ENCODE results near the gene AACS.
A peak's percentile ranks its signal among the peaks of the same experiment; 100 is the strongest.

AACS gene

GRCh38 chr12:125121106-125121505, 55.9 kb downstream of the AACS start:
- DNase-seq = no peak
- Histone ChIP-seq H3K4me3 (ENCODE audit: low read length) (no peak overlapping the region), H2BK120ac (ENCODE audit: low read depth, low read length) (no peak overlapping the region), H2BK15ac (replicated peaks; ENCODE audit: low read depth) (no peak overlapping the region), H3K79me2 (ENCODE audit: control insufficient read depth, insufficient read depth, low read length) (no peaks in the 10 kb centered on the region), H2BK5ac (ENCODE audit: low read length) (no peak overlapping the region), H3K36me3 (ENCODE audit: control insufficient read depth, insufficient read depth, low read length) (peaks cover 8% of the 10 kb centered on the region), H3K4me2 (ENCODE audit: low read length) (no peak overlapping the region), H3K4me1 (ENCODE audit: control insufficient read depth, low read depth, low read length) (no peaks in the 10 kb centered on the region), H3K18ac (ENCODE audit: low read length) (no peak overlapping the region), H4K5ac (ENCODE audit: low read length) (no peak overlapping the region), H3K27me3 (ENCODE audit: insufficient read depth, low read length, poor library complexity) (no peaks in the 10 kb centered on the region), H3K23ac (ENCODE audit: low read length) (no peak overlapping the region), H3K79me1 (ENCODE audit: low read length) (peaks cover 4% of the 10 kb centered on the region), H2AK5ac (ENCODE audit: low read length) (no peak overlapping the region), H3K4ac (ENCODE audit: low read depth, low read length) (no peak overlapping the region), H3K56ac (ENCODE audit: low read length) (no peak overlapping the region), H3K9ac (ENCODE audit: low read length) (no peak overlapping the region), H4K8ac (ENCODE audit: low read depth, low read length) (no peak overlapping the region), H3K27ac (ENCODE audit: low read depth, low read length) (no peak overlapping the region)
- WGBS (ENCODE audit: extremely low coverage, insufficient coverage, low lambda C conversion rate) = no CpG with 5 or more reads among the region's 14 CpGs

GRCh38 chr12:125122668-125123067, 57.4 kb downstream of the AACS start:
- Histone ChIP-seq H2BK5ac (ENCODE audit: low read length) (no peak overlapping the region), H3K27ac (ENCODE audit: low read depth, low read length) (no peak overlapping the region), H3K27me3 (ENCODE audit: insufficient read depth, low read length, poor library complexity) (no peaks in the 10 kb centered on the region), H3K23ac (ENCODE audit: low read length) (no peak overlapping the region), H2BK15ac (replicated peaks; ENCODE audit: low read depth) (no peak overlapping the region), H3K4me3 (ENCODE audit: low read length) (no peak overlapping the region), H3K9ac (ENCODE audit: low read length) (no peak overlapping the region), H2BK120ac (ENCODE audit: low read depth, low read length) (no peak overlapping the region), H4K8ac (ENCODE audit: low read depth, low read length) (no peak overlapping the region), H2AK5ac (ENCODE audit: low read length) (no peak overlapping the region), H3K79me2 (ENCODE audit: control insufficient read depth, insufficient read depth, low read length) (no peaks in the 10 kb centered on the region), H3K56ac (ENCODE audit: low read length) (no peak overlapping the region), H3K4me1 (ENCODE audit: control insufficient read depth, low read depth, low read length) (no peaks in the 10 kb centered on the region), H3K4me2 (ENCODE audit: low read length) (no peak overlapping the region), H3K79me1 (ENCODE audit: low read length) (peaks cover 4% of the 10 kb centered on the region), H3K36me3 (ENCODE audit: control insufficient read depth, insufficient read depth, low read length) (peaks cover 8% of the 10 kb centered on the region), H3K18ac (ENCODE audit: low read length) (no peak overlapping the region), H3K4ac (ENCODE audit: low read depth, low read length) (no peak overlapping the region), H4K5ac (ENCODE audit: low read length) (no peak overlapping the region)
- no CpG with 5 or more reads among the region's 14 CpGs for WGBS (ENCODE audit: extremely low coverage, insufficient coverage, low lambda C conversion rate)
- peak; percentile 32 for DNase-seq

GRCh38 chr12:125124320-125124966, 59.2 kb downstream of the AACS start:
- no CpG with 5 or more reads among the region's 11 CpGs for WGBS (ENCODE audit: extremely low coverage, insufficient coverage, low lambda C conversion rate)

GRCh38 chr12:125125271-125125670, 60.0 kb downstream of the AACS start:
- no CpG with 5 or more reads among the region's 4 CpGs for WGBS (ENCODE audit: extremely low coverage, insufficient coverage, low lambda C conversion rate)
- H2BK5ac ChIP-seq (ENCODE audit: low read length) = no peak overlapping the region
- H3K18ac ChIP-seq (ENCODE audit: low read length) = no peak overlapping the region
- no peak overlapping the region for H4K8ac ChIP-seq (ENCODE audit: low read depth, low read length)
- H3K4me3 ChIP-seq (ENCODE audit: low read length) = no peak overlapping the region
- no peaks in the 10 kb centered on the region for H3K4me1 ChIP-seq (ENCODE audit: control insufficient read depth, low read depth, low read length)
- H3K27me3 ChIP-seq (ENCODE audit: insufficient read depth, low read length, poor library complexity) = no peaks in the 10 kb centered on the region
- H3K4ac ChIP-seq (ENCODE audit: low read depth, low read length) = no peak overlapping the region
- peaks cover 4% of the 10 kb centered on the region for H3K79me1 ChIP-seq (ENCODE audit: low read length)
- H2BK15ac ChIP-seq (replicated peaks; ENCODE audit: low read depth) = no peak overlapping the region
- H3K4me2 ChIP-seq (ENCODE audit: low read length) = no peak overlapping the region
- H3K36me3 ChIP-seq (ENCODE audit: control insufficient read depth, insufficient read depth, low read length) = peaks cover 7% of the 10 kb centered on the region
- H3K27ac ChIP-seq (ENCODE audit: low read depth, low read length) = no peak overlapping the region
- no peak overlapping the region for H4K5ac ChIP-seq (ENCODE audit: low read length)
- no peak overlapping the region for H2BK120ac ChIP-seq (ENCODE audit: low read depth, low read length)
- no peak for DNase-seq
- no peak overlapping the region for H3K9ac ChIP-seq (ENCODE audit: low read length)
- H3K56ac ChIP-seq (ENCODE audit: low read length) = no peak overlapping the region
- H3K79me2 ChIP-seq (ENCODE audit: control insufficient read depth, insufficient read depth, low read length) = no peaks in the 10 kb centered on the region
- H3K23ac ChIP-seq (ENCODE audit: low read length) = no peak overlapping the region
- H2AK5ac ChIP-seq (ENCODE audit: low read length) = no peak overlapping the region

More at GRCh38 chr12:125124320-125124966, 59.2 kb downstream of the AACS start:
- no peak overlapping the region for H4K8ac ChIP-seq (ENCODE audit: low read depth, low read length)
- H2BK120ac ChIP-seq (ENCODE audit: low read depth, low read length) = no peak overlapping the region
- no peak overlapping the region for H3K4me3 ChIP-seq (ENCODE audit: low read length)
- H3K4ac ChIP-seq (ENCODE audit: low read depth, low read length) = no peak overlapping the region
- H4K5ac ChIP-seq (ENCODE audit: low read length) = no peak overlapping the region
- H3K23ac ChIP-seq (ENCODE audit: low read length) = no peak overlapping the region
- no peak overlapping the region for H3K9ac ChIP-seq (ENCODE audit: low read length)
- no peak overlapping the region for H3K27ac ChIP-seq (ENCODE audit: low read depth, low read length)
- peaks cover 7% of the 10 kb centered on the region for H3K36me3 ChIP-seq (ENCODE audit: control insufficient read depth, insufficient read depth, low read length)
- H3K79me1 ChIP-seq (ENCODE audit: low read length) = peaks cover 4% of the 10 kb centered on the region
- no peak overlapping the region for H3K18ac ChIP-seq (ENCODE audit: low read length)
- H2BK15ac ChIP-seq (replicated peaks; ENCODE audit: low read depth) = no peak overlapping the region
- no peak overlapping the region for H2BK5ac ChIP-seq (ENCODE audit: low read length)
- H3K27me3 ChIP-seq (ENCODE audit: insufficient read depth, low read length, poor library complexity) = no peaks in the 10 kb centered on the region
- no peaks in the 10 kb centered on the region for H3K4me1 ChIP-seq (ENCODE audit: control insufficient read depth, low read depth, low read length)
- no peak overlapping the region for H3K4me2 ChIP-seq (ENCODE audit: low read length)
- no peak for DNase-seq
- no peaks in the 10 kb centered on the region for H3K79me2 ChIP-seq (ENCODE audit: control insufficient read depth, insufficient read depth, low read length)
- no peak overlapping the region for H2AK5ac ChIP-seq (ENCODE audit: low read length)
- no peak overlapping the region for H3K56ac ChIP-seq (ENCODE audit: low read length)

GRCh38 chr12:125128439-125129178, 63.4 kb downstream of the AACS start:
- H3K4me2 ChIP-seq (ENCODE audit: low read length) = no peak overlapping the region
- no peak overlapping the region for H2AK5ac ChIP-seq (ENCODE audit: low read length)
- H3K23ac ChIP-seq (ENCODE audit: low read length) = no peak overlapping the region
- H3K4me3 ChIP-seq (ENCODE audit: low read length) = no peak overlapping the region
- H3K27ac ChIP-seq (ENCODE audit: low read depth, low read length) = no peak overlapping the region
- H3K36me3 ChIP-seq (ENCODE audit: control insufficient read depth, insufficient read depth, low read length) = peaks cover 5% of the 10 kb centered on the region
- no peak overlapping the region for H3K18ac ChIP-seq (ENCODE audit: low read length)
- no peaks in the 10 kb centered on the region for H3K27me3 ChIP-seq (ENCODE audit: insufficient read depth, low read length, poor library complexity)
- no peak overlapping the region for H2BK15ac ChIP-seq (replicated peaks; ENCODE audit: low read depth)
- no peaks in the 10 kb centered on the region for H3K79me1 ChIP-seq (ENCODE audit: low read length)
- no peak overlapping the region for H3K4ac ChIP-seq (ENCODE audit: low read depth, low read length)
- WGBS (ENCODE audit: extremely low coverage, insufficient coverage, low lambda C conversion rate) = no CpG with 5 or more reads among the region's 18 CpGs
- H3K9ac ChIP-seq (ENCODE audit: low read length) = no peak overlapping the region
- H3K4me1 ChIP-seq (ENCODE audit: control insufficient read depth, low read depth, low read length) = no peaks in the 10 kb centered on the region
- no peak overlapping the region for H3K56ac ChIP-seq (ENCODE audit: low read length)
- H2BK5ac ChIP-seq (ENCODE audit: low read length) = no peak overlapping the region
- H4K5ac ChIP-seq (ENCODE audit: low read length) = no peak overlapping the region
- H3K79me2 ChIP-seq (ENCODE audit: control insufficient read depth, insufficient read depth, low read length) = no peaks in the 10 kb centered on the region
- H2BK120ac ChIP-seq (ENCODE audit: low read depth, low read length) = no peak overlapping the region
- no peak overlapping the region for H4K8ac ChIP-seq (ENCODE audit: low read depth, low read length)
- DNase-seq = no peak

Data from mesendoderm (in vitro differentiated cells).